GM12892 (cell line): ENCODE results near the gene VPS72.
"Not testable (repeated sequence)": the region's sequence is repeated elsewhere in the genome, so short reads cannot be mapped to it uniquely, and the experiment has no call there.

Experiments used
- DNase-seq: peaks from one replicate; pipeline ENCODE4 v3.0.0; 2011; ENCODE audit not compliant: insufficient read length
- FAIRE-seq: peaks from 2 replicates; lab custom pipeline; 2011; peaks lifted over from hg19 to GRCh38; lab: Jason Lieb, UNC
- POLR2A ChIP-seq: IDR thresholded peaks from 2 replicates; pipeline ENCODE4 v1.6.1; 2011; ENCODE audit warnings: low read depth, low read length, control low read depth
- POLR2AphosphoS5 ChIP-seq: IDR thresholded peaks from 2 replicates; pipeline ENCODE4 v1.6.1; 2011; ENCODE audit warnings: low read depth, low read length, control low read depth
- TAF1 ChIP-seq: IDR thresholded peaks from 2 replicates; pipeline ENCODE4 v1.6.1; 2011; ENCODE audit warnings: low read depth, mild to moderate bottlenecking, control low read depth, low read length, borderline replicate concordance

VPS72 gene

GRCh38 chr1:151198254-151199127 is 8.5 kb upstream of the VPS72 start, which contains the start of gene PIP5K1A:
PIP5K1A (plus strand) TSS chr1:151198552; CDS start chr1:151198997, 445 bp downstream.
- FAIRE-seq (peak; percentile 93), DNase-seq (peak; percentile 99)
- peak; percentile 76 for TF ChIP-seq TAF1
- peak; percentile 77; the same call in 1 of the 2 replicates for TF ChIP-seq POLR2AphosphoS5
- peak; percentile 75; the same call in 1 of the 2 replicates for TF ChIP-seq POLR2A

- no peak for FAIRE-seq
- DNase-seq, result no peak
- TF ChIP-seq POLR2AphosphoS5 (no peak), POLR2A (no peak)
Observed at GRCh38 chr1:151197863-151198253, 7.9 kb upstream of the VPS72 start.

GRCh38 chr1:151196292-151196800 is 6.3 kb upstream of the VPS72 start:
- no peak for DNase-seq
- no peak for FAIRE-seq
- TF ChIP-seq POLR2A (no peak), TAF1 (no peak), POLR2AphosphoS5 (no peak)

GRCh38 chr1:151194894-151195594 is 5.0 kb upstream of the VPS72 start:
- not testable (repeated sequence) for DNase-seq, FAIRE-seq

- FAIRE-seq, result no peak
- no peak for DNase-seq
- TF ChIP-seq POLR2AphosphoS5 (no peak), TAF1 (no peak), POLR2A (no peak)
Observed at GRCh38 chr1:151193856-151194255, 3.9 kb upstream of the VPS72 start.

GRCh38 chr1:151193304-151193703 is 3.3 kb upstream of the VPS72 start:
- no peak for FAIRE-seq
- TF ChIP-seq POLR2A (no peak), POLR2AphosphoS5 (no peak), TAF1 (no peak)
- DNase-seq, result no peak

- FAIRE-seq, result no peak
- TF ChIP-seq POLR2AphosphoS5 (no peak), POLR2A (no peak), TAF1 (no peak)
Observed at GRCh38 chr1:151192047-151192446, 2.0 kb upstream of the VPS72 start.

GRCh38 chr1:151188667-151189066 is 1.3 kb downstream of the VPS72 start:
- DNase-seq, FAIRE-seq: not testable (repeated sequence)
- 0 out of 2 replicates have a peak, but pooled peaks have one; percentile 20 for TF ChIP-seq POLR2AphosphoS5
- TF ChIP-seq POLR2A, result peak; percentile 32; the same call in 1 of the 2 replicates

More at GRCh38 chr1:151192047-151192446, 2.0 kb upstream of the VPS72 start:
- no peak for DNase-seq

- FAIRE-seq (no peak), DNase-seq (no peak)
- TF ChIP-seq POLR2AphosphoS5 (no peak), POLR2A (no peak), TAF1 (no peak)
Observed at GRCh38 chr1:151187205-151187604, 2.8 kb downstream of the VPS72 start.

- no peak for TF ChIP-seq POLR2AphosphoS5
- TF ChIP-seq TAF1, result no peak
- no peak for TF ChIP-seq POLR2A
- no peak for FAIRE-seq
- no peak for DNase-seq
Observed at GRCh38 chr1:151184211-151184610, 5.8 kb downstream of the VPS72 start.

- DNase-seq (no peak), FAIRE-seq (no peak)
- no peak for TF ChIP-seq POLR2A
- no peak for TF ChIP-seq TAF1
Observed at GRCh38 chr1:151176514-151177045, 13.4 kb downstream of the VPS72 start.

- no peak for TF ChIP-seq POLR2AphosphoS5
- TF ChIP-seq TAF1, result no peak
- TF ChIP-seq POLR2A, result no peak
- DNase-seq, result no peak
- FAIRE-seq, result peak; percentile 51
Observed at GRCh38 chr1:151175863-151176262, 14.1 kb downstream of the VPS72 start, which contains the start of gene TMOD4. TMOD4 (minus strand) TSS chr1:151175981; CDS start chr1:151174875, 1,106 bp downstream.
